ENCODE results near the gene PLCB1.

Gene PLCB1

DNA sequence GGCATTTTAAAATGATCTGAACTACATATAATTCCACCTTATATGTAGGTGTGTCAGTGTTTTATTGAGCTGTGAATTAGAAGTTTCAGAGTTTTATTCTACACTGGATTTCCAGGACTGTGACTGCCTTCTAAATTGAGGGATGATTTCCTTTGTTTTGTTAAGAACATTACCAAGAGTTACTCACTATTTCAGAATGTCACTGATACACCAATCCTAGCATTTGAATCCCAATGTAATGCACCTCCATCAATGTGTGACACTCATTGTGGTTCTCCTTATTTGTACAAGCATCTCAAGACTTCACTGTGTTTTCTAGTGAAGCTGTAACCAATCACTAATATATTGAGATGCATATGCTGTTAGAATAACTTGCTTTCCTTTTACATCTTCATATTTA, 86.8 kb downstream of the PLCB1 start:
- Histone ChIP-seq H3K9me2 (replicated peaks; ENCODE audit: control insufficient read depth, low read length) (no peaks in the 10 kb centered on the region), H3F3A (ENCODE audit: control insufficient read depth, insufficient read depth) (no peaks in the 10 kb centered on the region), H4K20me1 (ENCODE audit: control insufficient read depth, insufficient read depth, low read depth, low read length) (no peaks in the 10 kb centered on the region), H3K4me2 (ENCODE audit: low read length) (no peak overlapping the region), H3K36me3 (ENCODE audit: control insufficient read depth, low read length) (no peaks in the 10 kb centered on the region), H3K27me3 (ENCODE audit: control insufficient read depth, low read length) (no peaks in the 10 kb centered on the region), H3K4me3 (ENCODE audit: low read length) (no peak overlapping the region), H3K79me2 (ENCODE audit: control insufficient read depth, low read length) (no peaks in the 10 kb centered on the region), H3K4me1 (ENCODE audit: control insufficient read depth, low read length) (no peaks in the 10 kb centered on the region), H3K27ac (ENCODE audit: low read depth, low read length) (no peak overlapping the region), H3K9me3 (ENCODE audit: control insufficient read depth, insufficient read depth, low read length) (no peaks in the 10 kb centered on the region)
- no peak for TF ChIP-seq EZH2phosphoT487 (IDR thresholded peaks at IDR 0.05; ENCODE audit: borderline replicate concordance, low read length)
- TF ChIP-seq, protein P1, sequence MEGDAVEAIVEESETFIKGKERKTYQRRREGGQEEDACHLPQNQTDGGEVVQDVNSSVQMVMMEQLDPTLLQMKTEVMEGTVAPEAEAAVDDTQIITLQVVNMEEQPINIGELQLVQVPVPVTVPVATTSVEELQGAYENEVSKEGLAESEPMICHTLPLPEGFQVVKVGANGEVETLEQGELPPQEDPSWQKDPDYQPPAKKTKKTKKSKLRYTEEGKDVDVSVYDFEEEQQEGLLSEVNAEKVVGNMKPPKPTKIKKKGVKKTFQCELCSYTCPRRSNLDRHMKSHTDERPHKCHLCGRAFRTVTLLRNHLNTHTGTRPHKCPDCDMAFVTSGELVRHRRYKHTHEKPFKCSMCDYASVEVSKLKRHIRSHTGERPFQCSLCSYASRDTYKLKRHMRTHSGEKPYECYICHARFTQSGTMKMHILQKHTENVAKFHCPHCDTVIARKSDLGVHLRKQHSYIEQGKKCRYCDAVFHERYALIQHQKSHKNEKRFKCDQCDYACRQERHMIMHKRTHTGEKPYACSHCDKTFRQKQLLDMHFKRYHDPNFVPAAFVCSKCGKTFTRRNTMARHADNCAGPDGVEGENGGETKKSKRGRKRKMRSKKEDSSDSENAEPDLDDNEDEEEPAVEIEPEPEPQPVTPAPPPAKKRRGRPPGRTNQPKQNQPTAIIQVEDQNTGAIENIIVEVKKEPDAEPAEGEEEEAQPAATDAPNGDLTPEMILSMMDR (IDR thresholded peaks at IDR 0.05; ENCODE audit: low read depth, low read length, poor library complexity, severe bottlenecking), result no peak

DNA sequence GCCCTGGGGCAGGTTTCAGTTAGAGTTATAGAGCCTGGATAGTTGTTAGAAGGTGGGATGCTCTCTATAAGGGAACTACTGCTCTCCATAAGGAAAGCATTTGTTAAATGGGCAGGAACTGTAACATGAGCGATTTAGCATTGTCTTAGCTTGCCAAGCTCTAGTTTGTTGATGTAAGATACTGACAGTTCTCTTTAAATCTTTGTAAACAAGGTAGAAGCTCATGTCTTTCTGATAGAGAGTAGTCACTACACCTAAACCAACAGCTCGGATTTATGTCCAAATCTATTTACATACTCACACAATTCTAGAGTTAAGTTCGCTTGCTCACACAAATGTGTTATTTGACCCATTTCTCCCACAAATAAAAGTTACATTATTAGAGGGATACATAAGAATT, 87.3 kb downstream of the PLCB1 start:
- no peak overlapping the region for H3K4me2 ChIP-seq (ENCODE audit: low read length)
- no peak overlapping the region for H3K4me3 ChIP-seq (ENCODE audit: low read length)
- no peaks in the 10 kb centered on the region for H3K9me2 ChIP-seq (replicated peaks; ENCODE audit: control insufficient read depth, low read length)
- H3K36me3 ChIP-seq (ENCODE audit: control insufficient read depth, low read length), result no peaks in the 10 kb centered on the region
- no peaks in the 10 kb centered on the region for H3F3A ChIP-seq (ENCODE audit: control insufficient read depth, insufficient read depth)
- no peaks in the 10 kb centered on the region for H3K9me3 ChIP-seq (ENCODE audit: control insufficient read depth, insufficient read depth, low read length)
- H4K20me1 ChIP-seq (ENCODE audit: control insufficient read depth, insufficient read depth, low read depth, low read length), result no peaks in the 10 kb centered on the region
- TF ChIP-seq EZH2phosphoT487 (IDR thresholded peaks at IDR 0.05; ENCODE audit: borderline replicate concordance, low read length), result no peak
- TF ChIP-seq, protein P1 (IDR thresholded peaks at IDR 0.05; ENCODE audit: low read depth, low read length, poor library complexity, severe bottlenecking), result no peak
- H3K27ac ChIP-seq (ENCODE audit: low read depth, low read length), result no peak overlapping the region
- no peaks in the 10 kb centered on the region for H3K79me2 ChIP-seq (ENCODE audit: control insufficient read depth, low read length)
- no peaks in the 10 kb centered on the region for H3K4me1 ChIP-seq (ENCODE audit: control insufficient read depth, low read length)
- H3K27me3 ChIP-seq (ENCODE audit: control insufficient read depth, low read length), result no peaks in the 10 kb centered on the region

DNA sequence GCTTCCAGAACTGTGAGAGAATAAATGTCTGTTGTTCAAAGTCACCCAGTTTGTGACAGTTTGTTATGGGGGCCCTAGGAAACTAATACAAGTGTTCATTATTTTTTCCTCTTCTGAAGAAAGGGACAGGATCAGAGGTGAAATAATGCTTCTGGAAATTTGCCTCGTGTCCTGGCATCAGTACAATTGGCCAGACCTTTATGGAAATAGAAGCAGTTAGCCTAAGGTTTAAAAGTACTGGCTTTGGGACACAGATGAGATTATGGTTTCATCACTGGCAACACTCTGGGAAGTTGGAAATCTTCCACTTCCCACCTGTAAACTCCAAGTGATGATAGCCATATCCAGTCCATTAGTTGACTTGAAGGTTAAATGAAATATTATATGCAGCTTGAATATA, 88.7 kb downstream of the PLCB1 start:
- H3K4me1 ChIP-seq (ENCODE audit: control insufficient read depth, low read length), result no peaks in the 10 kb centered on the region
- no peaks in the 10 kb centered on the region for H3K36me3 ChIP-seq (ENCODE audit: control insufficient read depth, low read length)
- no peaks in the 10 kb centered on the region for H4K20me1 ChIP-seq (ENCODE audit: control insufficient read depth, insufficient read depth, low read depth, low read length)
- no peak overlapping the region for H3K4me3 ChIP-seq (ENCODE audit: low read length)
- H3K79me2 ChIP-seq (ENCODE audit: control insufficient read depth, low read length), result no peaks in the 10 kb centered on the region
- H3K4me2 ChIP-seq (ENCODE audit: low read length), result no peak overlapping the region
- H3K9me2 ChIP-seq (replicated peaks; ENCODE audit: control insufficient read depth, low read length), result no peaks in the 10 kb centered on the region
- H3F3A ChIP-seq (ENCODE audit: control insufficient read depth, insufficient read depth), result no peaks in the 10 kb centered on the region
- H3K9me3 ChIP-seq (ENCODE audit: control insufficient read depth, insufficient read depth, low read length), result no peaks in the 10 kb centered on the region
- TF ChIP-seq, protein P1 (IDR thresholded peaks at IDR 0.05; ENCODE audit: low read depth, low read length, poor library complexity, severe bottlenecking), result no peak
- TF ChIP-seq EZH2phosphoT487 (IDR thresholded peaks at IDR 0.05; ENCODE audit: borderline replicate concordance, low read length), result no peak
- H3K27ac ChIP-seq (ENCODE audit: low read depth, low read length), result no peak overlapping the region
- H3K27me3 ChIP-seq (ENCODE audit: control insufficient read depth, low read length), result no peaks in the 10 kb centered on the region
